ENCODE data around the gene ADAM15.

The ADAM15 gene, protein sequence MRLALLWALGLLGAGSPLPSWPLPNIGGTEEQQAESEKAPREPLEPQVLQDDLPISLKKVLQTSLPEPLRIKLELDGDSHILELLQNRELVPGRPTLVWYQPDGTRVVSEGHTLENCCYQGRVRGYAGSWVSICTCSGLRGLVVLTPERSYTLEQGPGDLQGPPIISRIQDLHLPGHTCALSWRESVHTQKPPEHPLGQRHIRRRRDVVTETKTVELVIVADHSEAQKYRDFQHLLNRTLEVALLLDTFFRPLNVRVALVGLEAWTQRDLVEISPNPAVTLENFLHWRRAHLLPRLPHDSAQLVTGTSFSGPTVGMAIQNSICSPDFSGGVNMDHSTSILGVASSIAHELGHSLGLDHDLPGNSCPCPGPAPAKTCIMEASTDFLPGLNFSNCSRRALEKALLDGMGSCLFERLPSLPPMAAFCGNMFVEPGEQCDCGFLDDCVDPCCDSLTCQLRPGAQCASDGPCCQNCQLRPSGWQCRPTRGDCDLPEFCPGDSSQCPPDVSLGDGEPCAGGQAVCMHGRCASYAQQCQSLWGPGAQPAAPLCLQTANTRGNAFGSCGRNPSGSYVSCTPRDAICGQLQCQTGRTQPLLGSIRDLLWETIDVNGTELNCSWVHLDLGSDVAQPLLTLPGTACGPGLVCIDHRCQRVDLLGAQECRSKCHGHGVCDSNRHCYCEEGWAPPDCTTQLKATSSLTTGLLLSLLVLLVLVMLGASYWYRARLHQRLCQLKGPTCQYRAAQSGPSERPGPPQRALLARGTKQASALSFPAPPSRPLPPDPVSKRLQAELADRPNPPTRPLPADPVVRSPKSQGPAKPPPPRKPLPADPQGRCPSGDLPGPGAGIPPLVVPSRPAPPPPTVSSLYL

DNA sequence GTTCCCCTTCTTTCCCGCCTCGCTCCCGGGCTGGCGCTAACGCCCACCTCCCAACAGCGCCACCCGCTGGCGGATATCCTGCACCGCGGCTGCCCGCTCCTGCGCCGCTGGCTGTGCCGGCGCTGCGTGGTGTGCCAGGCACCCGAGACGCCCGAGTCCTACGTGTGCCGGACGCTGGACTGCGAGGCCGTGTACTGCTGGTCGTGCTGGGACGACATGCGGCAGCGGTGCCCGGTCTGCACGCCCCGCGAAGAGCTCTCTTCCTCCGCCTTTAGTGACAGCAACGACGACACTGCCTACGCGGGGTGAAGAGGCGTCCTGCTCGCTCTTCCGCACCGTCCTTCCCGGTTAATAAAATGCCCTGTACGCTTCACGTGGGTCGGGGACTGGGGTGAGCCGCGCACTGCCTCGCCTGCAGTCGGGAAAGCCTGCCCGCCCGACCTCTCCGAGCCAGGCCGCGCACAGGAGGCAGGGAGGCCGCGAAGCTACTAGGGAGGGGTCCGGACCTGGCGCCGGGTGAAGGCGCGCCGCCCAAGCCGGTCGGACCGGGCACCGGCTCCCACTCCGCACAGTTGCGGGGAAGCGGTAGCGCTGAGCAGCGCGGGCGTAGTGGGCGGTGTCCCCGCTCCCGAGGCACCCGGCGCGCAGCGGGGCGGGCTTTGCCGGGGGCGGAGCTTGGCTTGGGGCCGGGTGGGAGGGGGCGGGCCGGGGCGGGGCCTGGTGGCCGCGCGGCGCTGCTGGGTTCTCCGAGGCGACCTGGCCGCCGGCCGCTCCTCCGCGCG, at the start of gene ADAM15:
Gene ADAM15, plus strand, starts transcription at position 757 of the 782 bp plus-strand sequence. CDS start 71 bp downstream, outside the sequence.
- DNase-seq (ENCODE audit: low spot score) = peak; percentile 66
- peak; percentile 46 for ATAC-seq (ENCODE audit: low read depth)
- H3K27ac ChIP-seq (ENCODE audit: poor library complexity, severe bottlenecking) = peak within 1 kb of the TSS; percentile 89
- H3K4me1 ChIP-seq (ENCODE audit: insufficient read depth, poor library complexity, severe bottlenecking) = peaks cover 14% of the 10 kb centered on the region
- H3K36me3 ChIP-seq (ENCODE audit: low read depth) = peaks cover 29% of the 10 kb centered on the region
- H3K27me3 ChIP-seq (ENCODE audit: insufficient read depth, poor library complexity, severe bottlenecking) = no peaks in the 10 kb centered on the region
- H3K9me3 ChIP-seq (ENCODE audit: severe bottlenecking) = no peaks in the 10 kb centered on the region
- peak within 1 kb of the TSS; percentile 94 for H3K4me3 ChIP-seq (ENCODE audit: severe bottlenecking)
- TF ChIP-seq, protein P1, sequence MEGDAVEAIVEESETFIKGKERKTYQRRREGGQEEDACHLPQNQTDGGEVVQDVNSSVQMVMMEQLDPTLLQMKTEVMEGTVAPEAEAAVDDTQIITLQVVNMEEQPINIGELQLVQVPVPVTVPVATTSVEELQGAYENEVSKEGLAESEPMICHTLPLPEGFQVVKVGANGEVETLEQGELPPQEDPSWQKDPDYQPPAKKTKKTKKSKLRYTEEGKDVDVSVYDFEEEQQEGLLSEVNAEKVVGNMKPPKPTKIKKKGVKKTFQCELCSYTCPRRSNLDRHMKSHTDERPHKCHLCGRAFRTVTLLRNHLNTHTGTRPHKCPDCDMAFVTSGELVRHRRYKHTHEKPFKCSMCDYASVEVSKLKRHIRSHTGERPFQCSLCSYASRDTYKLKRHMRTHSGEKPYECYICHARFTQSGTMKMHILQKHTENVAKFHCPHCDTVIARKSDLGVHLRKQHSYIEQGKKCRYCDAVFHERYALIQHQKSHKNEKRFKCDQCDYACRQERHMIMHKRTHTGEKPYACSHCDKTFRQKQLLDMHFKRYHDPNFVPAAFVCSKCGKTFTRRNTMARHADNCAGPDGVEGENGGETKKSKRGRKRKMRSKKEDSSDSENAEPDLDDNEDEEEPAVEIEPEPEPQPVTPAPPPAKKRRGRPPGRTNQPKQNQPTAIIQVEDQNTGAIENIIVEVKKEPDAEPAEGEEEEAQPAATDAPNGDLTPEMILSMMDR (IDR thresholded peaks at IDR 0.05; ENCODE audit: poor library complexity, severe bottlenecking) = peak; percentile 90

DNA sequence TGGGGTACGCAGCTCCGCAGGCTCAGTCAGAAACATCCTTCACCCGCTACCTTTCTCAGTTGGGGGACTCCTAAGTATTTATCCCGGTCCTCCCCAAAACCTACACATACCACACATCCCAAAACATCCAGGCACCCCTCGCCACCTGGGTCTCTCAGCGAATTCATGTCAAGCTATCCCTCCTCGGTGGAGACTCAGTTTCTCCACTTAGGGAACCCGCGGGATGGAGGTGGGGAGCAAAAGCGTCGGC, 49.8 kb upstream of the ADAM15 start:
- peak overlapping the region; percentile 59 for H3K4me3 ChIP-seq (ENCODE audit: severe bottlenecking)
- no peak for DNase-seq (ENCODE audit: low spot score)
- H3K27ac ChIP-seq (ENCODE audit: poor library complexity, severe bottlenecking) = peak overlapping the region; percentile 96
- peaks cover 25% of the 10 kb centered on the region for H3K4me1 ChIP-seq (ENCODE audit: insufficient read depth, poor library complexity, severe bottlenecking)
- TF ChIP-seq, protein P1 (IDR thresholded peaks at IDR 0.05; ENCODE audit: poor library complexity, severe bottlenecking) = no peak
- H3K27me3 ChIP-seq (ENCODE audit: insufficient read depth, poor library complexity, severe bottlenecking) = no peaks in the 10 kb centered on the region
- H3K9me3 ChIP-seq (ENCODE audit: severe bottlenecking) = no peaks in the 10 kb centered on the region
- H3K36me3 ChIP-seq (ENCODE audit: low read depth) = peaks cover 12% of the 10 kb centered on the region
- peak; percentile 8; the same call in 2 of the 3 replicates for ATAC-seq (ENCODE audit: low read depth)

DNA sequence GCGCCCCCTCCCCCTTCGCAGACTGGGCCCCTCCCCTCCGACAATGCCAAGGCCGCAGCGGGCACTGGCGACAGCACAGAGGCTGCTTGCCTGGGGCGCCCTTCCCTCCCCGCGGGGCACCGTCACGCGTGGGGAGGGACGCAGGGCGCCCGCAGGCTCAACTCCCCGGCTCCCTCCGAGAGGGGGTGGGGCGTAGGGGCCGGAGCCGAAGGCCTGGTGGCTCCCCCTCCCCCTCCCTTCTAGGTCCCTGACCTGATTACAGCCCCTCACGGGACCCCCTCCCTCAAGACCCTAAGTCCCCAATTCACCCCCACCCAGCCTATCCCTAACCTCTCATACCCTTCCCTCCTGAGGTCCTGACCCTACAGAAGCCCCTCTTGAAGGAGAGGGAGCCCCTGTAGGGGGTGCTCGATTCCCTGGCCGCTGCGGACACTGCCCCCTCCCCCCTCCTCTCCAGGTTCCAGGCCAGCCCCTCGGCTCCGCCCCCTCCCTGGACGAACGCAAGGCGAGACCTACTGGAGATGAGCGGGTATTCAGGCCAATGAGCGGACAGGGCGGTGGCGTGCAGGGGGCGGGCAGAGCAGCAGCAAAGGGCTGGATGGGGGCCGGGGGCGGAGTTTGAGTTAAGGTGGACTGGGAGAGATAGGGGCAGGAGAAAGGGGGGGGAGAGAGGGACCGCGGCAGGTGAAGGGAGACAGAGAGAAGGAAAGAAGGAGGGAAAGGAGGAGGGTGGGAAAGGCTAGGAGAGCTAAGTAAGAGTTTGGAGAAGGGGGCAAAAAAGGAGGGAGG, 49.2 kb upstream of the ADAM15 start:
- peak; percentile 59 for ATAC-seq (ENCODE audit: low read depth)
- Histone ChIP-seq H3K27ac (ENCODE audit: poor library complexity, severe bottlenecking) (peak overlapping the region; percentile 96), H3K4me3 (ENCODE audit: severe bottlenecking) (peak overlapping the region; percentile 59)

More for the DNA sequence above, 49.2 kb upstream of the ADAM15 start:
- Histone ChIP-seq H3K9me3 (ENCODE audit: severe bottlenecking) (no peaks in the 10 kb centered on the region), H3K36me3 (ENCODE audit: low read depth) (peaks cover 17% of the 10 kb centered on the region), H3K4me1 (ENCODE audit: insufficient read depth, poor library complexity, severe bottlenecking) (peaks cover 30% of the 10 kb centered on the region), H3K27me3 (ENCODE audit: insufficient read depth, poor library complexity, severe bottlenecking) (no peaks in the 10 kb centered on the region)
- peak; percentile 100 for DNase-seq (ENCODE audit: low spot score)
- TF ChIP-seq, protein P1 (IDR thresholded peaks at IDR 0.05; ENCODE audit: poor library complexity, severe bottlenecking) = peak; percentile 66
